Measurements from ENCODE around the gene C14orf180.

The C14orf180 gene

GRCh38 chr14:104550340-104550860 is 29.2 kb upstream of the C14orf180 start:
- DNase-seq: no peak

- no peak for DNase-seq
These were observed 28.5 kb upstream of the C14orf180 start for GRCh38 chr14:104550861-104551728.

- no peak for DNase-seq
These were observed 27.5 kb upstream of the C14orf180 start for GRCh38 chr14:104551851-104552737.

DNA sequence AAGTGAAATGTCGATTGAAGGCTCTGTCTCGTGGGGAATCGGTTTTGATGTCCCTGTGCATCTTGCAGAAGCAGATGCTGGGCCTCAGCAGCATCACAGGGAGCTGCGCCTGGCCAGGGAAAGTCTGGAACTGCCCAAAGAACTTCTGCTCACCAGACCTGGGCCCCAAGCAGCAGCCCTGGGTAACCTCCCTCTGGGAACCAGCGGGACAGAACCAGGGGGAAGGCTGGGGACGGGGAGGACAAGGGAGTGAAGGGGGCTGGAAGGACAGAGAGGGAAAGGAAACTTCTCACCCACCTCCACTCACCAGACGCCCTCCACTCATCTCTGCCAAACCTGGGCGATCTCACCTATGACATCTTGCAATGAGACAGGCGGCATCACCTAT is 26.8 kb upstream of the C14orf180 start:
- DNase-seq: no peak

DNA sequence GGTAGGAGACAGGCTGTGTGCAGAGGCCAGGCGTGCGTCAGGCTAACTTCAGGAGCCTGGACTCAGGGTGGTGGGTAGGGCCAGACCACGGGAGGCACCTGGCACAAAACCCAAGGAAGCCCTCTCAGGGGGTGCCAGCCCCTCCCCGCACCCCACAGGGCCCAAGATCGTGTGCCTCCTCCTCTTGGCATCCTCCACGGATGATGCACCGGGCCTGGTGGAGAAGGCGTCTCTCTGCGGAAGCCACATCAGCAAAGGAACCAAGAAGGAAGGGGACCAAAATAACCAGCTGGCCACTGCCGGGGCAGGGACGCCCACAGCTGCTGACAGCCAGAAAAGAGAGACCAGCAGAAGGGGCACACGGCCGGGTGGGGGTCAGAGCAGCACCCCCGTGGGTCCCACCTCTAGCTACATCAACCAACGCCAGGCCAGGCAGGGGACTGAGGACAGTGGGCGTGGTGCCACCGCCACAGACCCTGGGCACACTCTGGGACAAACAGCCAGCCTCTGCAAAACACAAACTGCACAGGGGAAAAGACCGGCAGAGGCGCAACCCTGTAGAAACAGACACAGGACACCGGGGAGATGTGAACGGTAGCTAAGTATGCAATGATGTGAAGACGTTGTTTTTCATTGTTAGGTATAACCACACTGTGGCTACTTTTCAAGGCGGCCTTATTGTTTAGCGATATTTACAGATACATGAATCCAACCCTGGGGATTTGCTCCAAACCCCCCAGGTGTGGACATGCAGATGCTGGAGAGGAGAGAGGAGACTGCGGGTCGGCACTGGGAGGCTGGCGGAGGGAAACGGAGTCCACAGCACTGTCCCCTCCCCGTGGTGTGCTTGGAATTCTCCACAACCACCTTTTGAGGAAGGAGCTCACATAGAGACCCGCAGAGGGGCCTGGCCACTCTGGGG is 26.1 kb upstream of the C14orf180 start:
- DNase-seq: no peak

GRCh38 chr14:104554088-104554607 is 25.4 kb upstream of the C14orf180 start:
- no peak for DNase-seq

DNA sequence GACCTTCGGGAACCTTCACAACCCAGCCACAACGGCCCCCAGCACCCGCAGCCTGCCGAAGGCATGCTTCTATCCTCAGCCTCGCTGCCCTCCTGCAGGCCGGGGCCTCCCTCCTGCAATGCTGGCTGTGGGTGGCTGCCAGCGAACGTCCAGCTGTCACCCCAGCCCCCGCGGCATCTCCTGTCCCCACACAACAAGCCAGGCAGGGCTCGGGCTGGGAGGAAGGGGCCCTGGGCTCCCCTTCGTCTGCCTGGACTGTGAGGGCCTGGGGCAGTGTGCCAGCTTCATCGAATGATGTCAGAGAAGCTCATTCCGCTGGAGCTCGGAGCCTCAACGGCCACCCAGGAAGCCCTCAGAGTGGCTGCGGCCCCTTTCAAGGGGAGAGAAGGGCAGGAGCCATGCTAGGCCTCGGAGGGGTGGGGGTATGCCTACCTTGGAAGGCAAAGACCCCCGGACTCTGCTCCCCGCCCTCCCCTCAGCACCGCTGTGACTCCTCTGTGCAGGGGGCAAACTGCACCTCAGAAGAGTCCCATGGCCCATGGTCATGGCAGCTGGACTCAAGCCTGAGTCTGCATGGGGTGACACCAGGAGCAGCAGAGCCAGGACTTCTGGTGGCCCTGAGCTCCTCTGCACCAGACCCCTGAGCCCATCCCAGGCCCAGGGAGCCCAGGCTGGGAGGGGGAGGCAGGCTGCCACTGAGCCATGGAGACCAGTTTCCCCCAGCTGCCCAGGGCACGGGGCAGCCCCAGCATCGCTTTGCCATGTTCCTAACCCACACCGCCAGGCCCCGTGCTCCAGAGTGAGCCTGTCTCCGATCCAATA is 24.7 kb upstream of the C14orf180 start:
- DNase-seq: peak; percentile 6

DNA sequence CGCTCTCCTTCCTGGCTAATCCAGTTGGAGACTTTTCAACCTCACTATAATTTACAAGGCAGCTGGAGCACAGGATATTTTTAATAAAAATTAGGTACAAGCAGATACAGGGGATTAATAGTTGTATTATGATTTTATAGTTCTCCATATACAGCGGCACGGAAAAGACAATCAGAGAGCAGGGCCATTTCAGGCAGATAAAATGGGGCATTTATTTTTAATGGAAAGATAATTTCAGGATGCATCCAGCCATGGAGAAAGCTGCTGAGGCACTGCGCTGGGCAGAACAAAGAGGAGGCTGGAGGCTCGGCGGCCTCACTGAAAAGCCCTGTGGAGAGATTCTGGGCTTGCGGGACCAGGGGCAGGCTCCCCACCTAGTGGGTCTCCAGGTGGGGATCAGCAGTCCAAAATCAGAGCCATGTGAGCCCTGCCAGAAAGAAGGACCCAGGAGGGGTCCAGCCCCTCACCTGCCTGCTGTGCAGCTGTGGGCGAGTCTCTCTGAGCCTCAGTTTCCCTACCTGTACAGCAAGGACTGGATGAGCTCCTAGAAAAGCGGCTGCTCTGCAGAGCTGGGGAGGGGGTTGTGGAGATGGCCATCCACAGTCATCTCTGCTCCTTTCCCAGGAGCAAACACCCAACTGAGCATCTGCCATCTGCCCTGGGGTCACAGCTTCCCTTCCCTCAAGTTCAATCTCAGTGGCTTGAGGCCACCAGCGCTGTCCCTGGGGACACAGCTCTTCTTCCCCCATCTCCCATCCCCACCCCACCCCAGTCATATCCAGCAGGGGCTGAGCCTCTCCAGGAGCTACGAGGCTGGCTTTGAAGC is 23.9 kb upstream of the C14orf180 start:
- no peak for DNase-seq

GRCh38 chr14:104556256-104557021 is 23.1 kb upstream of the C14orf180 start:
- no peak for DNase-seq

DNA sequence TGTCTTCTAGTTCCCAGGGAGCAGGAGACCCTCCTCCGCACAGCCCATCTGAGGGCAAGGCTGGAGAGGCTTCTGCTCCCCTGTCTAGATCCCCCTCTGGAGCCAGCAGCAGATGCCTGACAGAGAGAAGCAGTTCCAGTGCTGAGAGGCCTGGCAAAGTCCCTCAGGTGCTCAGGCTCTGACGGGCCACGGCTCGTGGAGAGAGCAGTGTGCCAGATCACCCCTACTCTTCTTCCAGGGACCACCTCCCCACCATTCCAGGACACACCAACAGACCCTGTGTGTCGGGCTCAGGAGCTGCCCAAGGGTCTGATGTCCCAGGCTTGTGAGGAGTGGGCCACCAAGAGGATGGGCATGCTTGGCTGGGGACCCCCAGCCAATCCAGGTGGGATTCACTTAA is 22.5 kb upstream of the C14orf180 start:
- DNase-seq: no peak

DNA sequence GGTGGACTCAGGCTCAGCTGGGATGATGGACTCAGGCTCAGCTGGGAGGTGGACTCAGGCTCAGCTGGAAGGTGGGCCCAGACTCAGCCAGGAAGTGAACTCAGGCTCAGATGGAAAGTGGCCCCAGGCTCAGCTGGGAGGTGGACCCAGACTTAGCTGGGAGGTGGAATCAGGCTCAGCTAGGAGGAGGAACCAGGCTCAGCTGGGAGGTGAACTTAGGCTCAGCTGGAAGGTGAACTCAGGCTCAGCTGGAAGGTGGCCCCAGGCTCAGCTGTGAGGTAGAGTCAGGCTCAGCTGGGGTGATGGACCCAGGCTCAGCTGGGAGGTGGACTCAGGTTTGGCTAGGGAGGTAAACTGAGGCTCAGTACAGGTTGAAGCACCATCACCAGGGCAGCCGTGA is 21.8 kb upstream of the C14orf180 start:
- no peak for DNase-seq

- no peak for DNase-seq
These were observed 21.1 kb upstream of the C14orf180 start for GRCh38 chr14:104558231-104559027.

DNA sequence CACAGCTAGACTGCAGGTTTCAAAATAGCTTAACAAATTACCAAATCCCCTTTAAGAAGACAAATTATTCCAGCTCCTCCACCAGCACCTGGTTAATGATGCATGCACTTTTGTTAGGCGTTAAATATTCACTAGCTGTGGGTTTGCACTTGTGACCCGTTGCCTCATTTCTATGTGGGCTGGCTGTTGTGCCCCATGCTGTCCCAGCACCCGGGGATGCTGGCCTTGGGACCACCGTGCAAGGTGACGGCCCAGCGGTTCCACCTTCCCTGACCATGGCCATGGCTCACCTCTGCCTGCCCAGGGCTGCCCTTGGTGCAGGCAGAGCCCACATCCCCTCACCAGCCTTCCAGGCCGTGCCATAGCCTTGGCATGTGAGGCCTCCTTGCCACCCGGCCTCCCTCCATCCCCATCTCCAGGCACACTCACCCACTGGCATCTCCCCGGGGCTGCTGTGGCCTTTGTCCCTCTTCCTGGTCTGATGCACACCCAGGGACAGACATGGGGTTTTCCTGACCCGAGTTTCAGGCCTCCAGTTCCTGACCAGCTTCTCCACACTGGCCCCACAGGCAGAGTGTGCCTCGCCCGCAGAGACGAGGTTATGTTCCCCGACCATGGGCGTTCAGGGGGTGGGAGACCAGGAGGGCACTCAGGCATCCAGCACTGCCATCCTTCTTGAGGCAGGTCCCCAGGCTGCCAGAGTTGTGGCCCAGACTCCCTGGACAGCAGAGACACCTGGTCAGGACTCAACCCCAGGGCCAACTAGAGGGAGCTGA is 20.3 kb upstream of the C14orf180 start:
- no peak for DNase-seq

DNA sequence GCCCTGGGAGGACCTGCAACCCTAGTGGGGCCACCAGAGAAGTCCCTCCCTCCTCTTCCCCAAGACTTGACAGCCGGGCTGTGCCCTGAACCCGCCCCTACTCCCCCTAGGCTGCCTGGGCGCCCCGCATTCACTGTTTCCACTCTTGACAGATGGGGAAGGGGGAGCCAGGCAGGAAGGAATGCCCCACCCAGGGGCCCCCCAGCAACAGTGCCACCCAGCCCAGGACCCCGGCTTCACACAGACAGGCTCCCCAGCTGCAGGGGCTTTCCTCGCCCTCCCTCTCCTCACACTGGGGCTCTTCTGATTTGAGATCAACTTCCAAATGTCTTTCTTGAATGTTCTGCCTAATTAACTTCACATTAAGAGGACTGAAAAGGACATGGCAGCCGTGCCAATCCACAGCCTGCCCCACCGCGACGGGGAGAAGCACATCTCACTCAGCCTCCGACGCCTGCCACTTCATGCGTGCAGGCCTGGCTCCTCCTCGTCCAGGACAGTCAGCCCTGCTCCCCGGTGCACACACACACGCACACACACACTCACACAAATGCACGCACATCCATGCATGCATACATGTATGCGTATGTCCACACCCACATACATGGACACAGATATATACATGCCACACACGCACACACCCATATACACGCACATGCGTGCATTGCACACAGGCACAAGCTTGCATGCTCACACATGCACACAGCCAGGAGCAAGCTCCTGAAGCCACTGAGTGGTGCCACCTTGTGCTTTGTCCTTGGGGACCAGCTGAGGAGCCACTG is 19.6 kb upstream of the C14orf180 start:
- no peak for DNase-seq

- DNase-seq: no peak
These were observed 19.0 kb upstream of the C14orf180 start for GRCh38 chr14:104560586-104560945.

- DNase-seq: no peak
These were observed 18.4 kb upstream of the C14orf180 start for GRCh38 chr14:104561124-104561557.
